ENCODE results near the gene MARK3. TPM values are rescaled to one million over a fixed set of nuclear protein-coding genes. Genes with fewer than 3 reads are reported as not detected.

The MARK3 gene
- total RNA-seq, 2 experiments from 2014 or later, result 107 TPM

- Histone ChIP-seq H3K4me1 (ENCODE audit: insufficient read depth, low read length) (peaks cover 7% of the 10 kb centered on the region), H3K27me3 (ENCODE audit: control insufficient read depth in 1 of 2, insufficient read depth in 2 of 2, low read length in 2 of 2) (no peaks in the 10 kb centered on the region), H3K9me3 (ENCODE audit: control insufficient read depth in 1 of 2, insufficient read depth in 1 of 2, low read length in 2 of 2) (no peaks in the 10 kb centered on the region), H3K27ac (ENCODE audit: low read depth in 1 of 2, low read length in 2 of 2) (no peak overlapping the region), H3K36me3 (ENCODE audit: insufficient read depth, low read length) (peaks cover 65% of the 10 kb centered on the region), H3K4me3 (ENCODE audit: low read length) (no peak overlapping the region)
- no peak for DNase-seq
- no peak for ATAC-seq (ENCODE audit: poor library complexity)
- H3K27ac Mint-ChIP-seq, result no peak overlapping the region
- peaks cover 74% of the 10 kb centered on the region for H3K36me3 Mint-ChIP-seq (ENCODE audit: low read depth)
- intact Hi-C loops (cut with DNase I, micrococcal nuclease), result no loop called here
- ChIA-PET CTCF (interaction anchor here (1.0 kb wide), 1 partner anchor 44 kb away, joined by 3 read pairs; no protein-coding TSS in a partner anchor), POLR2A (no interaction called here)
- no peak overlapping the region for H3K4me3 Mint-ChIP-seq
- H3K9me3 Mint-ChIP-seq, result no peaks in the 10 kb centered on the region
- H3K27me3 Mint-ChIP-seq, result no peaks in the 10 kb centered on the region
- peaks cover 16% of the 10 kb centered on the region for H3K4me1 Mint-ChIP-seq (ENCODE audit: low read depth)
- TF ChIP-seq CTCF (IDR thresholded peaks at IDR 0.05), result no peak
Measured at GRCh38 chr14:103502877-103503276, 117.7 kb downstream of the MARK3 start.

- TF ChIP-seq CTCF (IDR thresholded peaks at IDR 0.05), result no peak
- H3K4me1 ChIP-seq (ENCODE audit: insufficient read depth, low read length), result peaks cover 7% of the 10 kb centered on the region
- no peak overlapping the region for H3K4me3 ChIP-seq (ENCODE audit: low read length)
- peaks cover 75% of the 10 kb centered on the region for H3K36me3 Mint-ChIP-seq (ENCODE audit: low read depth)
- ATAC-seq (ENCODE audit: poor library complexity) (no peak), DNase-seq (no peak)
- H3K9me3 Mint-ChIP-seq, result no peaks in the 10 kb centered on the region
- no peak overlapping the region for H3K27ac ChIP-seq (ENCODE audit: low read depth in 1 of 2, low read length in 2 of 2)
- H3K9me3 ChIP-seq (ENCODE audit: control insufficient read depth in 1 of 2, insufficient read depth in 1 of 2, low read length in 2 of 2), result no peaks in the 10 kb centered on the region
- no peaks in the 10 kb centered on the region for H3K27me3 Mint-ChIP-seq
- no peak overlapping the region for H3K4me3 Mint-ChIP-seq
- intact Hi-C loops (cut with DNase I, micrococcal nuclease), result no loop called here
- ChIA-PET CTCF (interaction anchor here (1.0 kb wide), 1 partner anchor 44 kb away, joined by 3 read pairs; no protein-coding TSS in a partner anchor), POLR2A (no interaction called here)
- peaks cover 16% of the 10 kb centered on the region for H3K4me1 Mint-ChIP-seq (ENCODE audit: low read depth)
- H3K27me3 ChIP-seq (ENCODE audit: control insufficient read depth in 1 of 2, insufficient read depth in 2 of 2, low read length in 2 of 2), result no peaks in the 10 kb centered on the region
- no peak overlapping the region for H3K27ac Mint-ChIP-seq
- H3K36me3 ChIP-seq (ENCODE audit: insufficient read depth, low read length), result peaks cover 65% of the 10 kb centered on the region
Measured at GRCh38 chr14:103503296-103503695, 118.1 kb downstream of the MARK3 start.

GRCh38 chr14:103504991-103505565 is 119.9 kb downstream of the MARK3 start:
- peaks cover 10% of the 10 kb centered on the region for H3K4me1 Mint-ChIP-seq (ENCODE audit: low read depth)
- no peaks in the 10 kb centered on the region for H3K9me3 ChIP-seq (ENCODE audit: control insufficient read depth in 1 of 2, insufficient read depth in 1 of 2, low read length in 2 of 2)
- CTCF ChIA-PET, result interaction anchor here (1.3 kb wide), 1 partner anchor 13 kb away, joined by 4 read pairs; no protein-coding TSS in a partner anchor
- ATAC-seq (ENCODE audit: poor library complexity) (no peak), DNase-seq (no peak)
- H3K9me3 Mint-ChIP-seq, result no peaks in the 10 kb centered on the region
- TF ChIP-seq CTCF (IDR thresholded peaks at IDR 0.05), result no peak
- peaks cover 3% of the 10 kb centered on the region for H3K4me1 ChIP-seq (ENCODE audit: insufficient read depth, low read length)
- H3K36me3 Mint-ChIP-seq (ENCODE audit: low read depth), result peaks cover 79% of the 10 kb centered on the region
- no peaks in the 10 kb centered on the region for H3K27me3 Mint-ChIP-seq
- H3K4me3 ChIP-seq (ENCODE audit: low read length), result no peak overlapping the region
- POLR2A ChIA-PET, result interaction anchor here (0.6 kb wide), 1 partner anchor 132 kb away, joined by 3 read pairs; no protein-coding TSS in a partner anchor
- H3K27ac ChIP-seq (ENCODE audit: low read depth in 1 of 2, low read length in 2 of 2), result no peak overlapping the region
- no peaks in the 10 kb centered on the region for H3K27me3 ChIP-seq (ENCODE audit: control insufficient read depth in 1 of 2, insufficient read depth in 2 of 2, low read length in 2 of 2)
- intact Hi-C loops (cut with DNase I, micrococcal nuclease), result no loop called here
- no peak overlapping the region for H3K27ac Mint-ChIP-seq
- H3K4me3 Mint-ChIP-seq, result no peak overlapping the region
- peaks cover 58% of the 10 kb centered on the region for H3K36me3 ChIP-seq (ENCODE audit: insufficient read depth, low read length)
